H7 (cell line): ENCODE measurements around the gene DBNL. TPM values are rescaled to one million over a fixed set of nuclear protein-coding genes. Genes with fewer than 3 reads are reported as not detected.

ENCODE experiments used
- DNase-seq: peaks from one replicate; pipeline ENCODE4 v3.0.0; 2012
- H3K27me3 ChIP-seq: 2 replicates; pipeline ENCODE4 v1.6.0; 2011; ENCODE audit warnings: mild to moderate bottlenecking, low read length; ENCODE audit not compliant: control insufficient read depth, insufficient read depth
- H3K36me3 ChIP-seq: replicated peaks from 2 replicates; pipeline ENCODE4 v1.5.1; 2011; ENCODE audit warnings: low read length; ENCODE audit not compliant: control insufficient read depth, insufficient read depth
- H3K4me3 ChIP-seq: 2 replicates; pipeline ENCODE4 v1.5.1; 2011; ENCODE audit warnings: low read depth, mild to moderate bottlenecking, control low read depth, low read length, moderate library complexity; ENCODE audit not compliant: insufficient read depth
- total RNA-seq: library from RNA; depleted of rRNA; stranded (reverse); fragments of >200 nt; shearing (Covaris generic); gene quantifications from 2 replicates; pipeline ENCODE4 v1.2.3, GENCODE V29; 2014; rRNA removed

Gene DBNL
- total RNA-seq, 1 experiment from 2014 or later = 63.8 TPM

- Histone ChIP-seq H3K36me3 (peaks cover 7% of the 10 kb centered on the region), H3K27me3 (peaks cover 3% of the 10 kb centered on the region), H3K4me3 (no peak overlapping the region)
- DNase-seq = peak; percentile 50
These were observed 65.5 kb downstream of the DBNL start for GRCh38 chr7:44109991-44110390.

- peak; percentile 41 for DNase-seq
- Histone ChIP-seq H3K4me3 (no peak overlapping the region), H3K27me3 (no peaks in the 10 kb centered on the region), H3K36me3 (peaks cover 12% of the 10 kb centered on the region)
These were observed 66.5 kb downstream of the DBNL start for GRCh38 chr7:44110719-44111635.

Other genes starting within 250 kb of the DBNL start
- gene MRPS24, start 175.2 kb upstream of the DBNL start, total RNA-seq = 138 and 156 TPM in 2 replicates
- gene URGCP, start 138.1 kb upstream of the DBNL start, total RNA-seq = 16.2 and 20.8 TPM in 2 replicates
- 5.3 and 6.1 TPM in 2 replicates for gene UBE2D4, start 118.3 kb upstream of the DBNL start, total RNA-seq
- not detected in 2 replicates for gene SPDYE1, start 46.8 kb upstream of the DBNL start, total RNA-seq
- 2.7 and 4.5 TPM in 2 replicates for gene PGAM2, start 20.9 kb downstream of the DBNL start, total RNA-seq
- gene POLM, start 37.8 kb downstream of the DBNL start, total RNA-seq = 16.9 and 17.0 TPM in 2 replicates
- gene AEBP1, start 59.6 kb downstream of the DBNL start, total RNA-seq = 12.9 and 15.8 TPM in 2 replicates
- gene POLD2, start 78.8 kb downstream of the DBNL start, total RNA-seq = 134 and 136 TPM in 2 replicates
- 1.4 and 4.7 TPM in 2 replicates for gene MYL7, start 96.6 kb downstream of the DBNL start, total RNA-seq
- gene GCK, start 144.7 kb downstream of the DBNL start, total RNA-seq = 2.8 and 3.7 TPM in 2 replicates
- 82.4 and 93.4 TPM in 2 replicates for gene YKT6, start 156.3 kb downstream of the DBNL start, total RNA-seq